Stimulated activated CD4-positive, alpha-beta T cell treated with anti-CD3 and anti-CD28 coated beads, TNF-alpha, amount 100 ng/mL, for 24 hours (primary cell): ENCODE results near the gene SBSN.

ENCODE experiments used
- DNase-seq, 3 experiments: peaks; one replicate each; pipeline ENCODE4 v3.0.0-alpha.2; 2020; ENCODE audit warnings: low read depth in 3 of 3

The SBSN gene

DNA sequence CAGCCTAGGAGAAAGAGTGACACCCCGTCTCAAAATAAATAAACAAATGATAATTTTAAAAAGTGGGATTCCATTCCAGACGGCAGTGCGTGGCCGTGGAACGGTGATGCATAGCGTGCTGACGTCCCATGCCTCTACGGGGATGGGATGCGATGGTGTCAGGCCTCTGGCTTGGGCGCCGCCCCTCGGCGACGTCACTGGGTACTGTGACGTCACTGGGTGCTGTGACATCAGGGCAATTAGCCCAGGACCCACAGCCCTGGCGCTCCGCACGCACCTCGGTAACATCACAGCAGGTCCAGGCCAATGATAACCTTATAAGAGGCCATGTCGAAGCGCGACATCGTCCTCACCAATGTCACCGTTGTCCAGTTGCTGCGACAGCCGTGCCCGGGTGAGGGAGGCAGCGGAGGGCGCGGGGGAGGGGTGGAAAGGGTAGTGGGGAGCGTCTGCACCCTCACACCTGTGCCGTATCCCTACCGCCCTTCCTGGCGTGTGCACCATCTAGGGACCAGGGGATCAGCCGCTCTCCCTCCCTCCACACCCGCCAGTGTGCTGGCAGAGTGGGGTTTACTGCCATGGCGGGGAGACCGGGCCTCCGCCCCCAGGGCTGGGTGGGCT is 5.2 kb upstream of the SBSN start, which contains the start of gene GAPDHS:
GAPDHS (plus strand) TSS at position 256 of the 621 bp plus-strand sequence; CDS start at position 328, 72 bp downstream.
- DNase-seq, result no peak

DNA sequence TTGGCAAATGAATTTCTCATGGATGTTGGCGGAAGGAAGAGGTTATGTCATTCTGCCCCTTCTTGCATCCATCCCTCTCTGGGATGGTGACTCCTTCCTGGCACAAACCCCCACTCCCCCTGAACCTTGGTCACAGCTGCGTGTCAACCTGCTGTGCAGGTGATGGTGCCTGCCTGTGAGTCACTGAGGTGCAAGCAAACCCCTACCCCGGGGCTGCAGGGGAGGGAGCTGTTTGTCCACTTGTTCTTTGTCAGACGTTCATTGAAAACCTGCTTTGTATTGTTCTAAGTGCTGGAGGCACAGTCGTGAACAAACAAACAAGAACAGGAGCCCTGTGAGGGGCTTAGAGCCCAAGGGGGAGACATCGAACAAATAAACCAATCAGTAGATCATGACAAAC is 3.2 kb upstream of the SBSN start:
- no peak for DNase-seq

DNA sequence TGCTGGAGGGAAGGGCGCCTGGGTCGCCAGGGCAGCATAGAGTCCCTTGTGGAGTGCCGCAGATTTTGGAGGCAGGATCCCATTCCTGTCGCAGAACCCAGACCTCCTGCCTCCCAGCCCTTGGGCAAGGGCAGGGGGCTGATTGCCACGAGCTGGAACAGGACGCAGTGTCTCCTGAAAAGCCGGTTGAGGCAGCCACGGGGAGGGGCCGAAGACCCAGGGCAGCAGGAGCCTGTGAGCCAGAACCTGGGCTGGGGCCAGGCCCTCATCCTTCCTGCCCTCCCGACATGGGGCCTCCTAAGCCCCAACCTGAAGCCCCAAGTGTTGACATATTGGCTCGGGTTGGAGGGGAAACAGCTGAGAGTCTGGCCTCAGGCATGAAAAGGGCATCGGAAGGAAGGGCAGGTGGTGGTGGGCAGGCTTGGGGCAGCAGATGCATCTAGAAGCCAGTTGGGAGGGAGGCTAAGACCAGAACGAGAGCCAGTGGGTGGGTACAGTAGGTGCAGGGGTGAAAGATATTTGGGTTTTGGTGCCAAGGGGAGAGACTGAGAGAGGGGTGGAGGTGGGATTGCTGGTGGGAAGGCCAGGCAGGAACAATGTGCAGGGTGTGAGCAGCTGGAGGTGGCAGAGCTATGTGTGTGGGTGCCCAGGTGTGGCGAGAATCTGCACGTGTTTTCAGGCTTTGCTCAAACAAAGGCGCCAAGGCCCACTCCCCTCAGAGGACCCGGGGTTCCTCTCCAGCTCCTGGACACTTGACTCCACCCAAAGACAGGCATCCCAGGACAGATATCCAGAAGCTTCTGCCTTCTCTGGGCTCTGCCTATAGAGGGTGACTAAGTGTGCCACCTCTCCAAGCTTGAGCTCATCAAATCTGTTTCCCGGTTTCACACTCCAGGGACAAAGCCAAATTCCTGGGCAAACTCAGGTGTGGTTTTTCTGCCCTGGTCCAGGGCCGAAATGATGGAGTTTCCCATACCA is 1.4 kb upstream of the SBSN start:
- DNase-seq, result no peak

DNA sequence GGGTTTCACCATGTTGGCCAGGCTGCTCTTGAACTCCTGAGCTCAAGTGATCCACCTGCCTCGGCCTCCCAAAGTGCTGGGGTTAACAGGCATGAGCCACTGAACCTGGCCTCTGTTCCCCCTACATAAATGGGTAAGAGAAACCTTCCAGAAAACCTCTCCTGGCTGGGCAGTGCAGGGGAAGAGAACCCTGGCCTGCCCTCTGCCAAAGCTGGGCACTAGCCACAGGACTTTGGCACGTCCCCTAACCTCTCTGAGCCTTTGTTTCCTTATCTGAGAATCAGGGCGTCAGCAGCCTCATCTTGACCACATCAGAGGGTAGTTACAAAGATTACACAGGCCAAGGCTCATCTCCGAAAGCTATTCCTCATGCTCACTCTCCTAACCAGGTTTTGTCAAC is 2.2 kb downstream of the SBSN start:
- no peak for DNase-seq

DNA sequence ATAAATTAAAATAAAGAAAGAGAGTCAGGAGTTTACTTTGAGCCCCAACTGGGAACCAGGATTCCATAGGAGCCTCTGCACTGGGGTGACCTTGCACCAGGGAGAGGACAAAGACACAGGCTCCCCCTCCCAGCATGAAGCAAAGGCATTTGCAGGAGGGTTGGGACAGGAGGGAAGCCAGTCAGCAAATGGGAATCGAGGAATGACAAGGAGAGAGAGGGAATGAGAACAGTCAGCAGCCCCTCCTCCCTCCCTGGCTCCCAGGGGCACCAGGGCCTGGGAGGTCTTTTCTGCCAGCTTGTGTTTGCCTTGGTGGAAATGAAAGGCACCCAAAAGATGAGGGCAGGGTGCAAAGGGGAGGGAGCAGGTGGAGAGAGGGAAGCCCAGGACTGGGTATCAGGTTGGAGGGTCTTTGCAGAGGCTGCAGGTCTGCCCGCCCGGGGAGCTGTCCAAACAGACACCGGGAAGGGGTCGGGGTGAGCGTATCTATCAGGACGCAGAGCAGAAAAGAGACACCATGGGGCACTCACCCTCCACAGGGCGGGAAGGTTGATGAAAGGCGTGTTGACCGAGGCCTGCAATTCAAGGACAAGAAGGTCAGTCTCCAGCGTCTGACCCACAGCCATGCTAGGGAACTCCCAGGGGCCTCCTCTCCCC is 3.8 kb downstream of the SBSN start:
- DNase-seq, result no peak

DNA sequence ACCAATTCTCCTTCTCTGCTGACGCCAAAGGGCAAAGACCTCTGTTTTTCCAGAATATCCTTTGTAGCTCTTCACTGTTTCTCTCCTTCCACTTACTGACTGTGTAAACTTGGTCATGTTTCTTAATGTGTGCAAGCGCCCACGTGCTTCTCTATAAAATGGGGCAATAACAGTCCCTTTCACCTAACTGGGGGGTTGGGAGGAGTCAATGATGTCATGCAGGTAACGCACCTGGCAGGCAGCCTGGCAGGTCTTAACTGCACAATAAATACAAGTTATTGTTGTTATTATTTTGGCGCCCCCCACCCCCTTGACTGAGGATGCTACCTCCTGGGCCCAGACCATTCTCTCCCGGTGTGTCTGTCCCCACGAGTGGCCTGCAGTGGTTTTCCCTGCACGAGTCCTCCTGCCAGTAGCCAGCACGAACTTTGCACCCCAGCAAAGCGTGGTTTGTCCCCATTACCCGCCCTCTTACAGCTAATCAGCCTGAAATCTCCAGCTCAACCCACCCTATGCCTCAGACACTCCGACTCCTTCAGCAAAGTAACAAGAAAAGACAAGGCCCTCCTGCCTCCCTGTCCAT is 5.3 kb downstream of the SBSN start:
- no peak for DNase-seq

DNA sequence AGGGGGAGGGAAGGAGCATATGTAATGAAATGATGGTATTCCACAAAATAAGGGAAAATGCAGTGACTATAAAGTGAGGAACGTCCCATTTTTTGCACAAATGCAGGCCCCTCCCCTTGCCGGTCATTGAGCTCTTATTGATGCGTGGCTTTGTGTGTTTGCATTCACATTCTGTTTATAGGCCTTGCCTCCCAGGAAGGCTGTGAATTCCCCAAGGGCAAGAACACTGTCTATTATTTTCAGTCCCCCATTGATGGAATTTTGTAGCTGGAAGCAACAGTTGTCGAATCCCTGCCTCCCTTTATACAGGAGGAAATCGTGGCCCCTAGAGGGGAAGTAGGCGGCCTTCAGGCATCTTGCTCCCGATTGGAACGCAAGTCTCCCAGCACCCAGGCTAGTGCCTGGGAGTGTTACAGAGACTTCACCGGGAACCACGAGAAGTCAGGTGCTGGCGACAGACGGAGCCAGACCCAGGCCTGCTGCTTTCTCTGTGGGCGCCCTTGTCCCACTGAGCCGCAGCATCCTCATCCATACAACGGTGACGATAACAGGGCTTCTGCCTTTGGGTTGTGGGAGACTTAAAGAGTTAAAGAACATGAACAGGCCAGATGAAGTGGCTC is 6.9 kb downstream of the SBSN start:
- DNase-seq, result no peak

DNA sequence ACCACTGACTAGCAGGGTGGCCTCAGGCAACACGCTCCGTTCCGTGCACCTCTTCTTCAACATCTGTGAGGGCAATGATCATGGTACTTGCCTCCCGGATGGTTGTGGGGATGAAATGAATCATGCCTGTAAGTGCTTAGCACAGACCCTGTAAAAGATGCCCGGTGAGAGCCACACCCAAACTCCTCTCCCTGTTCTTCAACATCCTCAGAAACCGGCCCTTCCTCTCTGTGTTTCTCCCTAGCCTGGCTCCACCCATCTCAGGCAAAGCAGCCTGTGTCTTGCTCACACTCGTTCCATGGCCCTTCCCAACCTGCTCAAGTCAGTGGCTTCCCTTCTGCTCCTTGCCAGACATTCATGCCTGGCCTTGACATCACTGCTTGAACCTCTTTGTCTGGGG is 8.8 kb downstream of the SBSN start:
- DNase-seq, result no peak

DNA sequence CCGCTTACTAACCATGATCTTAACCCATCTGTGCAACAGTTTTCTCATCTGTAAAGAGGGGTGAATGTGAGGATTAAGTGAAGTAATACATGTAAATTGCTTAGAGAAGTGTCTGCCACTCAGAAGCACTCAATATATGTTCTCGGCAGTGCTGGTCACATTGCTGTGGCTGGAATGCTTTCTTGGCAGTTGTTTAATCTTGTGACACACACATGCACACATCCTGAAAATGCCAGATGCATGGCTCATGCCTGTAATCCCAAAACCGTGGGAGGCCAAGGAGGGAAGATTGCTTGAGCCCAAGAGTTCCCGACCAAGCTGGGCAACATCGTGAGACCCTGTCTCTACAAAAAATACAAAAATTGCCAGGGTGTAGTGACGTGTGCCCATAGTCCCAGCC is 9.8 kb downstream of the SBSN start:
- DNase-seq, result no peak

DNA sequence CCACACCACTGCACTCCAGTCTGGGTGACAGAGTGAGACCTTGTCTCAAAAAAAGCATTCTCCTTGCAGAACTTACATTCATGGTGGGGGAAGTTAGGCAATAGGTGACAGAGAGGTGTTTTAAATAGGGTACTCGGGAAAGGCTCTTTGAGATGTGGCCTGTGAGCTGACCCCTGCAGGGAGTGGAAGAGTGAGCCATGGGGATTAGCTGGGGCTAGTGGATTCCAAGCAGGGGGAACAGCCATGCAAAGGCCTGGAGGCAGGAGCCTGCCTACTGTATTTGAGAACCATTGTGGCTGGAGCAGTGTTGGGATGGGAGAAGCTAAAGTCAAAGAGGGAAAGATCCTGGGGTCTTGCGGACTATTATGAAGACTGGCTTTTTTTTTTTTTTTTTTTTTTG is 10.8 kb downstream of the SBSN start:
- no peak for DNase-seq

DNA sequence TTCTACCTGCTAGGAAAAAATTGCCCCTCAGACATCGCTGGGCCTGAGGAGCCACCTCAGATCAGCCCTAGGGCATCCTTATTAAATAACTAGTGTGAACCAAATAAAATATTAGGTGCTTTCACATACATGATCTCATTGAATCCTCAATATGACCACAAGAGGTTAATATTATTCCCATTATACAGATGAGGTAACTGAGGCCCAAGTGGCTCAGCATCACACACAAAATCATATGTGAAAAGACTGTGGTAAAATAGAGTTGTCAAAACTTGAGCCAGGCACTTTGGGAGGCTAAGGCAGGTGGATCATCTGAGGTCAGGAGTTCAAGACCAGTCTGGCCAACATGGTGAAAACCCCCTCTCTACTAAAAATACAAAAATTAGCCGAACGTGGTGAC is 11.8 kb downstream of the SBSN start:
- no peak for DNase-seq

DNA sequence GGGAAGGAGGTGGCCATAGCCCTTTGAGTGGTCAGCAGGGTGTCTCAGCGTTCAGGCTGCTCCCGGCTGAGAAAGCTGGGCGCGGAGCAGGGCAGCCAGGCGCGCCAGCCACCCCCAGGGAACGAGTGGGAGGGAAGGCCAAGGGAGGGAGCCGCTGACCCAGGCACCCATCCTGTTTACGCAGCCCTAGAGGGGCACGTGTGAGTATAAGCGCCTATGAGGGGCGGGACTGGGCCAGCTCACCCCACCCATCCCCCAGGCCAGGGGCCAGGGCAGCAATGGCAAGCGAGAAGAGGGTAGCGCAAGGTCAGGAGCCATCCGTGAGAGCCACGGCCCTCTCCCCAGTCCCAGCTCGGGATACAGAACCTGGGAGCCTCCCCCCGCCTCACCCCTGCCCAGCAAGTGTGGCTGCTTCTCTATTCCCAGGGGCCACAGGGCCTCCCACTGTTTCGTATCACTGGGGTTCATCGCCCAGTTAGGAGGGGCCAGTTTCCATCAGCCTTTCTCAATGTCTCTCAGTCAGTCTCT is 13.8 kb downstream of the SBSN start:
- DNase-seq, result no peak

DNA sequence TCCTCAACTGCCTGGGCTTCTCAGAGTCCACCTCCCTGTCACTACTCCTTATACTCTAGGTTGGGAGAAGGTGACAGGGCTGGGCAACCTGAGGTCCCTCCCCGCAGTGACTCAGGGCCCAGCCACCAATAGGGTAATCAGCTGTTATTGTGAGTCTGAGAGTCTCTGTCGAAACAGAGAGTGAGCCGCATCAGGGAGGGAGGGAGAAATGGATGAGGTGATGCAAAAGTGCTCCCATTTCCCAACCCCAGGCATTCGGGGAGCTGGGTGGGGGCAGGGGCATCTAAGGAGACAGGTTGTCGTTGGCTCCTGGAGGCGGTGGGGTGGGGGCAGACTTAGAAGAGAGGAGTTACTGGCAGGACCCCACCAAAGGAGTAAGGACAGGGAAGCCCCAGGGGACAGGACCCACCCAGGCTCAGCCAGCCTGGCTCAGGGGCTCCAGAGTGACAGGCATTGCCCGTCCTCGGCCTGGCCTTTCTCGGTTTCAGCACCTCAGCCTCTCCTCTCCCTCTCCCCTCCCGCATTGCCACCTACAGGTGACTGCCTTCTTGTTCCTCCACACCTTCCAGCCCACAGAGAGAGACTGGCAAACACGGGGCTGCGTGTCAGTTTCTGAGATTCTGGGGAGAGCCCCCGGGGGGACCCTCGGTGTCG is 14.4 kb downstream of the SBSN start, which contains the start of gene DMKN:
DMKN (minus strand) TSS at position 22 of the 654 bp plus-strand sequence. CDS start 174 bp downstream, outside the sequence.
- no peak for DNase-seq

DNA sequence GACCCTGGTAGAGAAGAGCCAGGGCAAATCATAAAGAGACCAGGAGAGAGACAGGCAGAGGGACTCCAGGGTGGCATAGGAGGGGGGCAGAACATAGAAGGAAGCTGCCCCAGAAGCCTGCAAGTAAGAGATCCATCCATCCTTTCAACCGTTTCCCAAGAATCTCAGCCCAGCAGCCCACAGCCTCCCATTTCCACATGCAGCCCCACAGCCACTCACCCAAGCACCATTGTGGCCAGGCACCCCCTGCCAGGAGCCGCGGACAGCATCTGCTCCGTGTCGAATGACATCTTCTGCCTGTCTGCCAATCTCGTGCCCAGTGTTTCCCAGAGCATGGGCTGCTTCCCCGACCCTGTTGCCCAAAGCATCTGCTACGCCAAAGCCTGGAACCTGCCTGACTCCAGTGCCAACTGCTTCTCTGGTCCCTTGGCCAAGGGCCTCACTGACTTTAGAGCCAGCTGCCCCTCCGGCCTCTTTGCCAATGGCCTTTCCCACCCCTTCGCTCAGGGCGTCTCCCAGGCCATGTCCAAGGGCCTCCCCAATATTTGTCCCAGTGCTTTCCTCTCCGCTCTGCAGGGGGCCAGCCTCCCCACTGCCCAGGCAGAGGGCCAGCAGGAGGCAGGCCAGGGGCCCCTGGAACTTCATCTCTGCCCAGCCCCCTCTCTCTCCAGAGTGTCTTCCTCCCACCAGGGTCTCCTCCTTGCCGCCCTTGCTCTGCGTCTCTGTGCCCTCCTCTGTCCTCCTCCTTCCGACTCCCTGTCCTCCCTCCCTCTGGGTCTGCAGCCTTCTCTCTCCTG is 15.1 kb downstream of the SBSN start:
- no peak for DNase-seq

DNA sequence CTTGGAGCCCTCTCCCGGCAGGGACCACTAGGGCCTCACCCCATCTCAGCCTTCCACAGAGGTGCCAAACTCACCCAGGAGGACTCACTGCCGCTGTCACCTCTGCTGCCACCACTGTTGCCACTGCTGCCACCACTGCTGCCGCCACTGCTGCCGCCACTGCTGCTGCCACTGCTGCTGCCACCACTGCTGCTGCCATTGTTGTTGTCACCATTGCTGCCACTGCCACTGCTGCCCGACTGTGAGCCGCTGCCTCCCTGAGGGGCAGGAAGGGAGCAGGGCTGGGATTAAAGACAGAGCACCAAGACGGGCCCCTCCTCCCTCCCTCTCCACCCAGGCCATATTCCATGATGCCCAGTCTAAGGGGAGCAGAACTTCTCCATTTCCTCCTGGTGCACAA is 16.8 kb downstream of the SBSN start:
- no peak for DNase-seq

DNA sequence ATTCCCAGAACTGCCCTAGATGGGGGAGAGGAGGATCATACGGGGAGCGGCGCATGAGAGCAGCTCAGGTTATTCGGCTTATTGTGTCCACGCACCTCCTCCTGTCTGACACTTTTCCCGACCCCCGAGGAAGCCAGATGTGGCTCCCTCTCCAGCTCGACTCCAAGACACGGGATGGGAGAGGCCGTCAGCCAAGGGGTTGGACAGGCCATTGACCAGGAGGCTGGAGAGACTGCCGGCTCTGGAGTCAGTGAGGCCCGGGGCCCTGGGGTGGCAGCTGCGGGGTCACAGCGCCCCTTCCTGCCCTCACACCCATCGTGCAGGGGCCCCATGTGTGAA is 17.5 kb downstream of the SBSN start:
- no peak for DNase-seq

DNA sequence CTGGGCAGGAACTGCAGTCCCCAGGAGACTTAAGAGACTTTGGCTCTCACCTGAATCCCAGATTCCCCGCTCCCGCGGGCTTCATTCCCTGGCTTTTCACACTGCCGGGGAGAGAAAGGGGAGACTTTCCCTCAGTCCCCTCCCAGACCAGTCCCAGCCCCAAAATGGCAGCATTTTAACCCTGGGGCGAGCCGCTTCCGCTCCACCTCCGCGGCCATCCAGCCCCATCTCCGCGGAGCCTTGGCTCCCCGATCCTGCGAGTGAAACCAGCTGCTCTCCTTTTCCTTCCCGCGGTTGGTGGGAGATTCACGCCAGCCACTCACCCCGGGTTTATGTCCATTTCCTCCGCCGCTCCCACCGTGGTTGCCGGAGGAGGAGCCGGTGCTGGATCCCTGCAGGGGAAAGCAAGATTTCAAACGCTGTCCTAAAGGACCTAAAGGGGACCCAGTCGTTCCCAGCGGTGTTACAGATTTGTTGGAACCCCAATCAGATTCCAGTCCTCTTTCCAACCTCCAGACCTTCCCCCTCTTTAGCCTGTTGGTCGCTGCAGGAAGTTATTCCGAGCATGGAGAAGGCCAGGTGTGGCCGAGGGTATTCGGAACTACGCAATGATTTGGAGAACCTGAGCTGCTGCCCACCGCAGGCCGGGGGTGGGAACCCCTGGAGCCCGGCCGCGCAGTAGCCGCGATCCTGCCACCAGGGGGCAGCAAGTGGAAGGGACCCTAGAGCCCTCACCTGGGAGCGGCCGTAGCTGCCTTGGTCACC is 18.1 kb downstream of the SBSN start:
- peak; percentile 41 to 76 (median 54) for DNase-seq

DNA sequence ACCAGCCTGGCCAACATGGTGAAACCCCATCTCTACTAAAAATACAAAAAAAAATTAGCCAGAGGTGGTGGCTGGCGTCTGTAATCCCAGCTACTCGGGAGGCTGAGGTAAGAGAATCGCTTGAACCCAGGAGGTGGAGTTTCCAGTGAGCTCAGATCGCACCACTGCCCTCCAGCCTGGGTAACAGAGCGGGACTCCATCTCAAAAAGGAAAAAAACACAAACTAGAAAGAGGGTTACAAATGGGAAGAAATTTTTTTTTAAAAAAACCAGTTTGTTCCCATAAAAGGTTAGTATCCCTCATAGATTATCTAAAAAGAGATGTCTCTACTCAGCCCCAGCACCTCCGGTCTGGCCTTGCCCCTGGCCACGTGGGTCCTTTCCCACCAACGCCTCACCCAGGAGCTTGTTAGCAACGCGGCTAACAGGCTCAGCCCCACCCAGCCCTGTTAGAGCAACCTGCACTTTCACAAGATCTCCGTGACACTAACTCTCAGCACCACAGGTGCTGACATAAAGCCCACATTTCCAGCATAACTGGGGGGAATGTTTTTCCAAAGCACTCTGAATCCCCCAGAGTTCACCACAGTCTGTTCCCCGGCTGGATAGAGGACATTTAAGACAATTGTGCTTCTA is 19.0 kb downstream of the SBSN start:
- peak in 1 of 3 experiments; percentile 43 for DNase-seq

DNA sequence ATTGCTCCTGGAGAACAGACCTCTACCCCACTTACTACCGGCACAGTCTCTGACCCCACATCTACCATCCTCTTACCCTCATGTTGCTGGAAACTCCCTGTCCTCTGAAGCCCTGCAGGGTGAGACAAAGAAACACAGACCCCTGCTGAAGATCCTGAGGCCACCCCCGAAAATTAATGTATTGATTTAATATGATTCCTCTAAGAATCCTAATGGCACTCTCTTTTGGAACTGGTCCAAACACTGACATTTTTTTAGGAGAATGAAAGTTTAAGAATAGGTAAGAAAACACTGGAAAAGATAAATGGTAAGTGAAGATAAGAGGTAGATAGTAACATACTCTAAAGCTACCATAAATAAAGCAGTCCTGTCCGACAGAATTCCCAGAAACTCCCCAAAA is 20.0 kb downstream of the SBSN start:
- DNase-seq, result no peak
